PC-3 (cell line): ENCODE data around the gene TRIOBP.

Experiments
- EZH2 ChIP-seq: fragments of 300-600 bp; sonication (generic); IDR thresholded peaks from one replicate; pipeline ENCODE4 v1.6.1; 2017; ENCODE audit warnings: antibody characterized with exemption, mild to moderate bottlenecking, low read length; ENCODE audit not compliant: unreplicated experiment
- EZH2phosphoT487 ChIP-seq: fragments of 300-600 bp; sonication (generic); IDR thresholded peaks from 2 replicates; pipeline ENCODE4 v1.6.1; 2018; ENCODE audit warnings: mild to moderate bottlenecking, antibody characterized with exemption, low read length, borderline replicate concordance
- TF ChIP-seq, protein P1 (sequence below): fragments of 300-600 bp; sonication (generic); conservative IDR thresholded peaks from 2 replicates; pipeline ENCODE4 v1.5.1; 2017; ENCODE audit warnings: antibody characterized with exemption, low read depth, mild to moderate bottlenecking, low read length

DNA sequence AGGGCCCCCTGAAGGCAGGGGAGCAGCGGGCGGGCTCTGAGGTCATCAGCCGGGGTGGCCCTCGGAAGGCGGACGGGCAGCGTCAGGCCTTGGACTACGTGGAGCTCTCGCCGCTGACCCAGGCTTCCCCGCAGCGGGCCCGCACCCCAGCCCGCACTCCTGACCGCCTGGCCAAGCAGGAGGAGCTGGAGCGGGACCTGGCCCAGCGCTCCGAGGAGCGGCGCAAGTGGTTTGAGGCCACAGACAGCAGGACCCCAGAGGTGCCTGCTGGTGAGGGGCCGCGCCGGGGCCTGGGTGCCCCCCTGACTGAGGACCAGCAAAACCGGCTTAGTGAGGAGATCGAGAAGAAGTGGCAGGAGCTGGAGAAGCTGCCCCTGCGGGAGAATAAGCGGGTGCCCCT, 60.8 kb downstream of the TRIOBP start:
- TF ChIP-seq EZH2 (no peak), EZH2phosphoT487 (no peak)
- TF ChIP-seq, protein P1, sequence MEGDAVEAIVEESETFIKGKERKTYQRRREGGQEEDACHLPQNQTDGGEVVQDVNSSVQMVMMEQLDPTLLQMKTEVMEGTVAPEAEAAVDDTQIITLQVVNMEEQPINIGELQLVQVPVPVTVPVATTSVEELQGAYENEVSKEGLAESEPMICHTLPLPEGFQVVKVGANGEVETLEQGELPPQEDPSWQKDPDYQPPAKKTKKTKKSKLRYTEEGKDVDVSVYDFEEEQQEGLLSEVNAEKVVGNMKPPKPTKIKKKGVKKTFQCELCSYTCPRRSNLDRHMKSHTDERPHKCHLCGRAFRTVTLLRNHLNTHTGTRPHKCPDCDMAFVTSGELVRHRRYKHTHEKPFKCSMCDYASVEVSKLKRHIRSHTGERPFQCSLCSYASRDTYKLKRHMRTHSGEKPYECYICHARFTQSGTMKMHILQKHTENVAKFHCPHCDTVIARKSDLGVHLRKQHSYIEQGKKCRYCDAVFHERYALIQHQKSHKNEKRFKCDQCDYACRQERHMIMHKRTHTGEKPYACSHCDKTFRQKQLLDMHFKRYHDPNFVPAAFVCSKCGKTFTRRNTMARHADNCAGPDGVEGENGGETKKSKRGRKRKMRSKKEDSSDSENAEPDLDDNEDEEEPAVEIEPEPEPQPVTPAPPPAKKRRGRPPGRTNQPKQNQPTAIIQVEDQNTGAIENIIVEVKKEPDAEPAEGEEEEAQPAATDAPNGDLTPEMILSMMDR = no peak
